DMS79 treated with DMSO at 0.1 percent for 48 hours (cell line): Measurements from ENCODE around the gene SPOP.
"Not testable (repeated sequence)": the region's sequence is repeated elsewhere in the genome, so short reads cannot be mapped to it uniquely, and the experiment has no call there.

Source experiments
- DNase-seq: peaks from one replicate; lab custom pipeline; 2025; lab: John Stamatoyannopoulos, UW

Gene SPOP

GRCh38 chr17:49677933-49678847 is at the start of gene SPOP:
SPOP (minus strand) TSS chr17:49678097; CDS start chr17:49622810, 55,287 bp downstream.
- peak; percentile 97 for DNase-seq

- DNase-seq, result no peak
These were observed 49.5 kb upstream of the SPOP start for GRCh38 chr17:49727380-49727779.

GRCh38 chr17:49725452-49726130 is 47.7 kb upstream of the SPOP start:
- DNase-seq, result no peak

DNA sequence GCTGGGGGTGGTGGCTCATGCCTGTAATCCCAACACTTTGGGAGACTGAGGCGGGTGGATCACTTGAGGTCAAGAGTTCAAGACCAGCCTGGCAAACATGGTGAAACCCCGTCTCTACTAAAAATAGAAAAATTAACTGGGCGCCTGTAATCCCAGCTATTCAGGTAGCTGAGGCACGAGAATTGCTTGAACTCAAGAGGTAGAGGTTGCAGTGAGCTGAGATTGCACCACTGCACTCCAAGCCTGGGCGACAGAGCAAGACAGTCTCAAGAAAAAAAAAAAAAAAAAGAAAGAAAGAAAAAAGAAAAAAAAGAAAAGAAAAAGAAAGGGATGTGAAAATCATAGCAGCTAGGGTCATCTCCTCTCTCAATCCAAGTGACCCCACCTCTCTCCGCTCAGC is 46.7 kb upstream of the SPOP start:
- not testable (repeated sequence) for DNase-seq

DNA sequence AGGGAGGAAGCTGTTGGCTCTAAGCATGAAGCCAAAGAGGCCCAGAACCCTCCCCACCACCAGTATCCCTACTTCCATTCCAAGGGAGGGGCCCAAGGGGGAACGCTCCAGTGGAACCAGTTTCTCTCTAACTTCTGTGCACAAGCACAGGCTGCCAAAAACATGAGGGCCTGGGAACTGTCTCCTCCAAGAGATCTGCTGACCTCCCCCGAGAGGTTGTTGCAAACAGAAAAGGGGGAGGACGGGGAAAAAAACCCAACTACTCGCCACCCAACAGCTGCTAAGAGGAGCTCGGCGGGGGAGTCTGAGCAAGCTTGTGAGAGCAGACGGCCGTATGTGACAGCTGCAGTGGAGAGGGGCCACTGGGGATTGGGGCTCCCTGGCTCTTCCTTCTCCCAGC is 45.5 kb upstream of the SPOP start:
- no peak for DNase-seq

GRCh38 chr17:49722066-49722465 is 44.2 kb upstream of the SPOP start:
- no peak for DNase-seq

DNA sequence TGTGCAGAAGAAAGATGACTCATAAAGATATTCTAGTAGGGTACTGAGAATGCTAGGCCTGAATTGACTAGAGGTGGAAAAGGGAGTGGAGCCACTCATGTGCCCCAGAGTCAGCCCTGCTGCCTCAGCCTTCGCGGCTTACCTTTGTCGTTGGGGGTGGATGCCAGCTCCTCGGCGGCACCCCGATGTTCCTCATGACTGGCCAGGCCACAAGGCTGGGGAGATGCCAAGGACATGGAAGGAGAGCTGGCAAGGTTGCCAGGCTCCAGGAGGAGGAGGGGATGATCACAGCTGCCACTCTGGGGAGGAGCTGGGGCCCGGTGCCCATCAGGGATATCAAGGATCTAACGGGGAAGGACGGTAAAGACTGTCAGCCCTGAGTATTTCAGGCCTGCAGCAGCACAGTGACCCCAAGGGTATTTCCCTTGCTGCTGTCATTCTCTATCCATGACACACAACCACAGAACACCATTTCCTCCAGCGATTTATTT is 39.5 kb upstream of the SPOP start:
- no peak for DNase-seq

GRCh38 chr17:49716668-49717364 is 38.9 kb upstream of the SPOP start:
- DNase-seq, result no peak

GRCh38 chr17:49715717-49716279 is 37.9 kb upstream of the SPOP start:
- no peak for DNase-seq

DNA sequence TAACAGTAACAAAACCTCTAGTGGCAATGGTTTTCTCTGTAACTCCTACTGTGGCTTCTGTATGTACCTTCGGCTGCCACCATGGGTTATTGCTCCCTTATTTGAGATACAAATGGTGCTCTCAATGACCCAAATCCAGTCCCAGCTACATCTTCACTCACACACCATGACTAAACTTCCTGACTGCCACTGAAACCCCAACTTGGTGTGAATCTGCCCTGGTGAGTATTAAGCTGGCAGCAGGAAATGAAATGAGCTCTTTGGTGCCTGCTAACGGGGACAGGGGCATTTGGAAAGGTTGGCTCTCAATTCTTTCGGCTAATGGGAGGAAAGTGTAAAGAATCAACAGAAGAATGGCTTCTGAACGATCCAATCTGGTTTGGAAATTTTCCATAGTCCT is 37.3 kb upstream of the SPOP start:
- no peak for DNase-seq

- no peak for DNase-seq
These were observed 30.8 kb upstream of the SPOP start for GRCh38 chr17:49708515-49709183.

GRCh38 chr17:49707608-49708514 is 30.0 kb upstream of the SPOP start, which contains the start of gene SLC35B1:
SLC35B1 (minus strand) TSS chr17:49707964; CDS start chr17:49707833, 131 bp downstream.
- DNase-seq, result peak; percentile 97

DNA sequence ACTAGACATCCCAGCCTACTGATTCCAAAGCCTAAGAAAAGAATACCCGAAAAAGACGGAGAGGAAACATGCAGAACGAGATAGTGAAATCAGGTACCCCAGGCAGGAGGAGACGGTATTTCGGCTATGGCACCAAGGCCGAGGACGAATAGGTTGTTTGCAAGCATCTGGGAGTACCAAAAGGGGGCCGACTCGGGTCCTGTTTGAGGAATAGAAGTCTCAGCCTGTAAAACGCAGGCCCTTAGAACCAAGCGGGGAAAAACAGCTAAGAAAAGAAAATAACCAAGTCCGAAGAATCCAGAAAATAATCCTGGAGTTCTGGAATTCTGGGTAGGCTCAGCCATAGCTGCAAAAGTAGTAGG is 29.3 kb upstream of the SPOP start:
- DNase-seq, result no peak

- no peak for DNase-seq
These were observed 27.4 kb upstream of the SPOP start for GRCh38 chr17:49705254-49705653.

DNA sequence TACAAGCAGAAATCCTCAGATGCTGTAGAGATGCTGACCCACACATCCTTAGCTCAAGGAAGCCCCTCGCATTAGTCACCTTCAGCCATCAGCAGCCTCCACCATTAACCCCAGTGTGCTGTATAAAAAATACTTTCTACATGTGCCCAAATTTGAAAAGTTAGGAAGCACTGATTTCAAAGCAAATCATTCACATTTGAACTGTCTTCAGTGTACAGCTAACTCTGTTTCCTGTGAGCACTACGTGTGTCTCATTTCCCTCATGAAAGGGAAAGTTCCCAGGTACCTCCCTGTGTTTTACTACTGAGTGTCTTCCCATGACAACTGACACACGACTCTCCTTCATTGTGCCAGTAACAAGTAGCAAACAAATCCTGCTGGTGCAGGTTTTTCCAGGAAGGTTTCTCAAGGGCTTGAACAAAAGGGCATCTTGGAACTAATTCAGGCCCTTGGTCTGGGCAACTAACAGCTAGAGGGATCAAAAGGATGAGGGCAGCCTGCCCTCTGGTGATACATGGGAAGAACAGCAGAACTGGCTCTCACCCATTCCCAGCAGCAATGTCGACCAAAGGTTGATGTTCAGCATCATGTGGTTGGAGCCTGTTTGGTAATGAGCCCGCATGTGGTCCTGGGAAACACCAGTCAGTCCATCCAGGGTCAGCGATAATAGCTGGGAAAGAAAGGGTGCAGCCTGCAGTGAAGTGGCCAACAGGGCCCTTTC is 25.8 kb upstream of the SPOP start:
- DNase-seq, result no peak

- DNase-seq, result no peak
These were observed 23.1 kb upstream of the SPOP start for GRCh38 chr17:49700960-49701359.

DNA sequence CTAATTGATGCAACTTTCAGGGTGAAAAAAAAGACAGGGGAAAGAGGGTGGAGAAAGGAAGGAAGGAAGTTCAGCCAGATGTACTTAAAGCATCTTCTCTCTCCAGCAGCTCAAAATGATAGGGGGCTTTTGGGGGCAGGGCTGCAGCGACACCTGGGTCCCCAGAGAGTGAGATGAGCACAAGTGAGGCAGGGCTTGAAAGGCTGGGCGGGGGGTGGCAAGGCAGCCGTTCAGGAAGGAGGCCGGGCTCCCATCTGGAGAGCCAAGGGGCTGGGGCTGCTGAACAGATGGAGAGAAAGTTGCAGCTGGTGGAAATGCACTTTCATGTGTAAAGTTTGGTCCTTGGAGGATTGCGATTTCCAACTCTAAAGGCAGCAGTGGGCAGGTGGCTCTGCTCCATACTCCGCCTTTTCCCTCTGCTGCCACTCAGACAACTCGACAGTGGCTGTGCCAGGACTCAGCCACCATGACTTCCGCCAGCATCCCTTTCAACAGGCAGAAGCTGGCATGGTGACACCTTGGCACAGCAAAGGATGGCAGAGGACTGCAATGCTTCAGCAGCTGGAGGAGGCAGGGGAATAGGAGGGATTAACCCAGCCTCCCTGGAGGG is 22.2 kb upstream of the SPOP start:
- DNase-seq, result no peak

- no peak for DNase-seq
These were observed 20.1 kb upstream of the SPOP start for GRCh38 chr17:49698005-49698404.

DNA sequence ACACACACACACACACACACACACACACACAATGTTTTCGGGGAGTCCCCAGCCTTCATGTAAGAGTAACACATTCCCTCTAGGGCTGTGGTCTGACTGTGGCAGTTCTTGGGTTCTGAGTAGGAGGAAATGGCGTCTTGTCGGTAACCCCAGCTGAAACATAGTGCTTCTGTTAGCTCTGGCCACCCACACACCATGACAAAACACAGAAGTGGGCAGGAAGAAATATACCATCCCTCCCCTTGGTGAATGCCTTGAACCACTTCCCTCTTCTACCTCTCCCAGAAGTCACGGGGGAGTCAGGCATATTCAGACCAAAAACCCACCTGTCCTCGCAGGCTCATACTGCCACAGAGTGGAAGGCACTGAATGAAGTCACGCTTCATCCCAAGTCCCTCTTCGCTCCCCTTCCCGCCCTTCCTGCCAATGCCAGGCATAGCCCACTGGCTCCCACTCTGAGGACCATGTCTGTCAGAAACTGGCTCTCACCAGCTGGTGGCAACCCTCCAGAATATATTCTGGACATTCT is 18.4 kb upstream of the SPOP start:
- no peak for DNase-seq
